Adrenal gland (tissue), 12 donors: ENCODE results near the gene ACAD8. TPM values are rescaled to one million over a fixed set of nuclear protein-coding genes. Genes with fewer than 3 reads are reported as not detected.

Source experiments
- DNase-seq, 7 donors: peaks; one replicate each; pipeline ENCODE4 v3.0.0-alpha.2; 2019 to 2020
- H3K27ac ChIP-seq, 5 donors: fragments of 200-600 bp; sonication (generic) in 4 of 5; 1 replicate in 3 of 5; 2 replicates in 2 of 5; pipeline versions ENCODE4 v1.5.1 to v1.8.0; 2016 to 2020; ENCODE audit warnings: mild to moderate bottlenecking in 1 of 5
- H3K27me3 ChIP-seq: fragments of 200-600 bp; 2 replicates; pipeline ENCODE4 v1.8.0; 2021
- H3K36me3 ChIP-seq, 2 donors: fragments of 200-600 bp; replicated peaks in 1 of 2; 1 replicate in 1 of 2; 2 replicates in 1 of 2; pipeline versions ENCODE4 v1.5.1 to v1.8.0; 2018 to 2022
- H3K4me1 ChIP-seq, 2 donors: fragments of 200-600 bp; replicated peaks in 1 of 2; 1 replicate in 1 of 2; 2 replicates in 1 of 2; pipeline versions ENCODE4 v1.5.1 to v1.8.0; 2018 to 2021
- H3K4me3 ChIP-seq, 4 donors: fragments of 200-600 bp; sonication (generic) in 3 of 4; one replicate each; pipeline ENCODE4 v1.5.1; 2016 to 2018
- H3K9me3 ChIP-seq, 3 donors: fragments of 200-600 bp; sonication (generic) in 1 of 3; replicated peaks in 1 of 3; 1 replicate in 2 of 3; 2 replicates in 1 of 3; pipeline versions ENCODE4 v1.5.1 to v1.8.0; 2016 to 2021
- POLR2A ChIP-seq, 2 donors: fragments of 450-650 bp; IDR thresholded peaks; one replicate each; pipeline ENCODE4 v1.6.1; 2017; ENCODE audit warnings: antibody characterized with exemption in 2 of 2, mild to moderate bottlenecking in 2 of 2, moderate library complexity in 1 of 2
- WGBS, 4 donors: extraction: QIAGEN DNeasy Blood & Tissue Kit in 2 of 4; methylation state at CpG; one replicate each; pipeline versions ENCODE4 v1.1.5 to v1.1.7; 2013 to 2017; 5-methylcytosine and 5-hydroxymethylcytosine counted together
- intact Hi-C, 2 donors: fragments of 100-400 bp; cut with DNase I; formaldehyde crosslinking; loops; one replicate each; pipeline versions ENCODE4 v1.14.1 to v1.15.0; 2022 to 2023
- polyA plus RNA-seq, 3 donors: library from polyadenylated mRNA; stranded (reverse); fragments of 200-250 nt in 2 of 3; fragments of 350-450 nt in 1 of 3; fragmentation: Illumina TruSeq in 1 of 3; extraction: RNeasy Lipid Tissue Mini Kit (QIAGEN cat#74804) in 1 of 3; gene quantifications; one replicate each; pipeline ENCODE4 v1.2.3, GENCODE V29; 2013 to 2014
- total RNA-seq, 9 donors: library from RNA; depleted of rRNA in 4 of 9; stranded (reverse); fragments of >200 nt in 4 of 9; fragments of 120-200 nt in 1 of 9; fragmentation: NEBNext Ultra II Directional in 1 of 9; extraction: Animal tissue kit (Norgen Biotek cat#: 25700) in 1 of 9; gene quantifications; one replicate each; pipeline versions ENCODE4 v1.1.0 to v1.2.4, GENCODE V29; 2013 to 2023
- TF ChIP-seq, protein P1 (sequence below), 6 experiments: fragments of 450-650 bp in 4 of 6; fragments of 200-600 bp in 2 of 6; sonication (generic) in 1 of 6; IDR thresholded peaks; 1 replicate in 5 of 6; 2 replicates in 1 of 6; pipeline versions ENCODE4 v1.5.1 to v1.8.0; 2016 to 2021; ENCODE audit warnings: antibody characterized with exemption in 6 of 6, mild to moderate bottlenecking in 2 of 6, moderate library complexity in 1 of 6
- donor health status: healthy with polysubstance abuse.
- donor health status: Bipolar disorder and iron deficiency.
- donor health status: DM: yes; HTN: yes; CAD: no.
- donor health status: DM: no; HTN: no; CAD: no.
- donor health status: DM: no; HTN: no; CAD: no.
- donor health status: DM: yes; HTN: yes; CAD: no.

ACAD8 gene
- total and polyA plus RNA-seq, 12 donors = 22.4 to 45.0 (median 35.0) TPM

GRCh38 chr11:134313821-134314607, 60.6 kb downstream of the ACAD8 start:
- WGBS, 4 donors = 75 to 87% (median 81%) methylated on average over 8 to 9 of the region's 9 CpGs
- intact Hi-C loops = no loop called here
- H3K4me3 ChIP-seq = no peak overlapping the region

More at GRCh38 chr11:134313821-134314607, 60.6 kb downstream of the ACAD8 start:
- peak in 1 of 7 donors; percentile 15 for DNase-seq
- Histone ChIP-seq H3K4me1 (no peaks in the 10 kb centered on the region), H3K27ac (no peak overlapping the region), H3K9me3 (peaks cover 0 to 5% (median 0%) of the 10 kb centered on the region in 3 donors), H3K36me3 (no peaks in the 10 kb centered on the region), H3K27me3 (no peaks in the 10 kb centered on the region)
- TF ChIP-seq POLR2A (IDR thresholded peaks at IDR 0.05) = no peak
- TF ChIP-seq, protein P1, sequence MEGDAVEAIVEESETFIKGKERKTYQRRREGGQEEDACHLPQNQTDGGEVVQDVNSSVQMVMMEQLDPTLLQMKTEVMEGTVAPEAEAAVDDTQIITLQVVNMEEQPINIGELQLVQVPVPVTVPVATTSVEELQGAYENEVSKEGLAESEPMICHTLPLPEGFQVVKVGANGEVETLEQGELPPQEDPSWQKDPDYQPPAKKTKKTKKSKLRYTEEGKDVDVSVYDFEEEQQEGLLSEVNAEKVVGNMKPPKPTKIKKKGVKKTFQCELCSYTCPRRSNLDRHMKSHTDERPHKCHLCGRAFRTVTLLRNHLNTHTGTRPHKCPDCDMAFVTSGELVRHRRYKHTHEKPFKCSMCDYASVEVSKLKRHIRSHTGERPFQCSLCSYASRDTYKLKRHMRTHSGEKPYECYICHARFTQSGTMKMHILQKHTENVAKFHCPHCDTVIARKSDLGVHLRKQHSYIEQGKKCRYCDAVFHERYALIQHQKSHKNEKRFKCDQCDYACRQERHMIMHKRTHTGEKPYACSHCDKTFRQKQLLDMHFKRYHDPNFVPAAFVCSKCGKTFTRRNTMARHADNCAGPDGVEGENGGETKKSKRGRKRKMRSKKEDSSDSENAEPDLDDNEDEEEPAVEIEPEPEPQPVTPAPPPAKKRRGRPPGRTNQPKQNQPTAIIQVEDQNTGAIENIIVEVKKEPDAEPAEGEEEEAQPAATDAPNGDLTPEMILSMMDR (IDR thresholded peaks at IDR 0.05) = no peak

Other genes with a start within 250 kb of the ACAD8 start
- gene JAM3, start 184.5 kb upstream of the ACAD8 start, total RNA-seq = 10 to 100 TPM; 19.2 to 42.2 (median 38.1) TPM
- gene JAM3, start 184.5 kb upstream of the ACAD8 start, polyA plus RNA-seq = 10 to 100 TPM; 18.0 to 24.3 (median 23.3) TPM
- gene NCAPD3, start 29.6 kb upstream of the ACAD8 start, total RNA-seq = 10 to 100 TPM in 8 of 9 donors, 1 to 10 TPM in 1; 9.5 to 25.6 (median 17.3) TPM
- gene NCAPD3, start 29.6 kb upstream of the ACAD8 start, polyA plus RNA-seq = 10 to 100 TPM in 1 of 3 donors, 1 to 10 TPM in 2; 6.0 to 10.4 (median 8.5) TPM
- gene VPS26B, start 28.9 kb upstream of the ACAD8 start, total RNA-seq = 10 to 100 TPM; 34.7 to 74.6 (median 45.3) TPM
- 10 to 100 TPM; 25.3 to 37.7 (median 25.4) TPM for gene VPS26B, start 28.9 kb upstream of the ACAD8 start, polyA plus RNA-seq
- 10 to 100 TPM; 32.8 to 91.0 (median 47.9) TPM for gene THYN1, start 216 bp upstream of the ACAD8 start, total RNA-seq
- gene THYN1, start 216 bp upstream of the ACAD8 start, polyA plus RNA-seq = 10 to 100 TPM; 59.4 to 74.0 (median 60.7) TPM
- under 1 TPM in 4 of 9 donors, not detected in 5; 0.06 to 0.64 (median 0.19) TPM for gene GLB1L3, start 22.8 kb downstream of the ACAD8 start, total RNA-seq
- 1 to 10 TPM in 1 of 3 donors, under 1 TPM in 2; 0.51 to 1.4 (median 0.61) TPM for gene GLB1L3, start 22.8 kb downstream of the ACAD8 start, polyA plus RNA-seq
- 1 to 10 TPM in 7 of 9 donors, under 1 TPM in 2; 0.66 to 8.1 (median 2.0) TPM for gene GLB1L2, start 78.4 kb downstream of the ACAD8 start, total RNA-seq
- gene GLB1L2, start 78.4 kb downstream of the ACAD8 start, polyA plus RNA-seq = 1 to 10 TPM; 2.4 to 3.6 (median 3.5) TPM
- gene B3GAT1, start 158.7 kb downstream of the ACAD8 start, total RNA-seq = 1 to 10 TPM in 3 of 9 donors, under 1 TPM in 5, not detected in 1; 0.09 to 7.7 (median 0.64) TPM
- gene B3GAT1, start 158.7 kb downstream of the ACAD8 start, polyA plus RNA-seq = 10 to 100 TPM in 1 of 3 donors, 1 to 10 TPM in 2; 2.1 to 10.3 (median 2.6) TPM